K562 (cell line): ENCODE measurements around the gene FITM1. TPM values are rescaled to one million over a fixed set of nuclear protein-coding genes. Genes with fewer than 3 reads are reported as not detected.

Source experiments
- ATAC-seq: fragments of 200-7000 bp; cut with Tn5 transposase; 3 replicates; pipeline ENCODE4 v1.9.1; 2020; ENCODE audit warnings: moderate library complexity
- BruUV-seq: library from RNA; stranded (reverse); fragments of 400-500 nt; replicated peaks from 2 replicates; lab custom pipeline; 2021; lab: Mats Ljungman, UMichigan
- CTCF ChIA-PET: fragments of 300-600 bp; formaldehyde crosslinking; extraction: SDS; loops from one replicate; lab custom pipeline; 2021; ENCODE audit warnings: low intra/inter-chr PET ratio; lab: Yijun Ruan, JAX
- POLR2A ChIA-PET: fragments of 300-600, 350-650 bp; sonication (Branson Sonifier 250); formaldehyde crosslinking; extraction: SDS; loops from one replicate; lab custom pipeline; 2021; ENCODE audit warnings: antibody characterized with exemption, inconsistent platforms; lab: Yijun Ruan, JAX
- DNase-seq, 4 experiments: peaks; one replicate each; pipeline versions ENCODE4 v3.0.0 to v3.0.0-alpha.2; 2011 to 2018; ENCODE audit warnings: low spot score in 3 of 4, mixed read lengths in 3 of 4; ENCODE audit errors: extremely low read depth in 1 of 4
- FAIRE-seq: peaks from 2 replicates; lab custom pipeline; 2011; peaks lifted over from hg19 to GRCh38; lab: Jason Lieb, UNC
- H2AFZ ChIP-seq: 2 replicates; pipeline ENCODE4 v1.6.0; 2011; ENCODE audit warnings: low read depth, low read length, control low read depth, inconsistent platforms
- H3K27ac ChIP-seq: fragments of 200-600 bp; 3 replicates; pipeline ENCODE4 v1.8.0; 2011; ENCODE audit warnings: low read depth, mild to moderate bottlenecking, control low read depth, inconsistent platforms, low read length, moderate library complexity, mixed read lengths; ENCODE audit errors: extremely low read depth
- H3K27me3 ChIP-seq, 2 experiments: fragments of 300-600 bp in 1 of 2; 2 replicates in 1 of 2; 3 replicates in 1 of 2; pipeline versions ENCODE4 v1.6.0 to v1.8.0; 2011; ENCODE audit warnings: inconsistent platforms in 2 of 2, low read length in 2 of 2, mild to moderate bottlenecking in 1 of 2, mixed read lengths in 1 of 2, moderate library complexity in 1 of 2; ENCODE audit not compliant: control insufficient read depth in 2 of 2, insufficient read depth in 2 of 2
- H3K36me3 ChIP-seq: fragments of 300-600 bp; 3 replicates; pipeline ENCODE4 v1.8.0; 2011; ENCODE audit warnings: mild to moderate bottlenecking, low read length, inconsistent platforms; ENCODE audit not compliant: control insufficient read depth, insufficient read depth
- H3K4me1 ChIP-seq, 2 experiments: fragments of 200-600 bp in 1 of 2; replicated peaks in 1 of 2; 2 replicates in 1 of 2; 3 replicates in 1 of 2; pipeline versions ENCODE4 v1.5.1 to v1.8.0; 2011; ENCODE audit warnings: inconsistent platforms in 2 of 2, low read length in 2 of 2, mild to moderate bottlenecking in 1 of 2, mixed read lengths in 1 of 2, moderate library complexity in 1 of 2; ENCODE audit not compliant: control insufficient read depth in 2 of 2, insufficient read depth in 2 of 2
- H3K4me2 ChIP-seq: 2 replicates; pipeline ENCODE4 v1.6.1; 2011; ENCODE audit warnings: low read length, control low read depth, inconsistent platforms, mixed read lengths; ENCODE audit not compliant: insufficient read depth
- H3K4me3 ChIP-seq: fragments of 200-600 bp; sonication (generic), shearing (Covaris generic); 2 replicates; pipeline ENCODE4 v1.5.1; 2016; ENCODE audit warnings: control low read depth, inconsistent platforms
- H3K79me2 ChIP-seq: fragments of 200-600 bp; 3 replicates; pipeline ENCODE4 v1.8.0; 2011; ENCODE audit warnings: low read length, inconsistent platforms; ENCODE audit not compliant: control insufficient read depth, insufficient read depth
- H3K9ac ChIP-seq, 2 experiments: 2 replicates each; pipeline versions ENCODE4 v1.6.0 to v1.6.1; 2011; ENCODE audit warnings: low read depth in 2 of 2, low read length in 2 of 2, control low read depth in 1 of 2, inconsistent platforms in 1 of 2, mild to moderate bottlenecking in 1 of 2, mixed read lengths in 1 of 2; ENCODE audit not compliant: insufficient read depth in 1 of 2
- H3K9me1 ChIP-seq: one replicate; pipeline ENCODE4 v1.6.0; 2011; ENCODE audit warnings: inconsistent platforms, mild to moderate bottlenecking, low read length, moderate library complexity; ENCODE audit not compliant: control insufficient read depth, insufficient read depth
- H3K9me3 ChIP-seq: replicated peaks from 2 replicates; pipeline ENCODE4 v1.5.1; 2011; ENCODE audit warnings: low read depth, low read length, inconsistent platforms; ENCODE audit not compliant: control insufficient read depth, insufficient read depth
- H4K20me1 ChIP-seq: replicated peaks from 2 replicates; pipeline ENCODE4 v1.6.1; 2011; ENCODE audit warnings: low read length, inconsistent platforms, mixed read lengths; ENCODE audit not compliant: control insufficient read depth, insufficient read depth
- BHLHE40 ChIP-seq: IDR thresholded peaks from 2 replicates; pipeline ENCODE4 v1.6.1; 2011; ENCODE audit warnings: low read length, improper control_type of control experiment
- CTBP1 ChIP-seq: fragments of 450-650 bp; IDR thresholded peaks from 2 replicates; pipeline ENCODE4 v1.6.1; 2016; ENCODE audit warnings: borderline replicate concordance
- DPF2 ChIP-seq: fragments of 450-650 bp; IDR thresholded peaks from 2 replicates; pipeline ENCODE4 v1.6.1; 2016
- JUN ChIP-seq, 2 experiments: sonication (generic) in 1 of 2; formaldehyde crosslinking in 1 of 2; IDR thresholded peaks; 2 replicates each; pipeline versions ENCODE4 v1.6.1 to v1.8.0; 2012 to 2022; ENCODE audit warnings: borderline replicate concordance in 2 of 2, mild to moderate bottlenecking in 2 of 2, improper control_type of control experiment in 1 of 2, low read depth in 1 of 2, low read length in 1 of 2, missing genetic modification reagents in 1 of 2
- KLF13 ChIP-seq: fragments of 450-650 bp; IDR thresholded peaks from 2 replicates; pipeline ENCODE4 v1.6.1; 2016; ENCODE audit warnings: missing genetic modification characterization, low read depth, mild to moderate bottlenecking, missing compliant biosample characterization, moderate library complexity, borderline replicate concordance
- KLF6 ChIP-seq: fragments of 250-450 bp; sonication (Bioruptor Pico); IDR thresholded peaks from 2 replicates; pipeline ENCODE4 v1.4.0; 2020; ENCODE audit warnings: mild to moderate bottlenecking, moderate library complexity, borderline replicate concordance
- NUFIP1 ChIP-seq: fragments of 450-650 bp; IDR thresholded peaks from 2 replicates; pipeline ENCODE4 v1.6.1; 2018; ENCODE audit not compliant: partially characterized antibody
- SMAD2 ChIP-seq: fragments of 150-350 bp; IDR thresholded peaks from 2 replicates; pipeline ENCODE4 v1.6.1; 2014; ENCODE audit warnings: low read depth, mild to moderate bottlenecking, low read length
- SMARCA5 ChIP-seq: fragments of 450-650 bp; IDR thresholded peaks from 2 replicates; pipeline ENCODE4 v1.6.1; 2016
- TAL1 ChIP-seq: fragments of 450-650 bp; IDR thresholded peaks from 2 replicates; pipeline ENCODE4 v1.6.1; 2016; ENCODE audit warnings: mild to moderate bottlenecking
- TCF7L2 ChIP-seq: fragments of 150-350 bp; IDR thresholded peaks from 2 replicates; pipeline ENCODE4 v1.6.1; 2016; ENCODE audit warnings: low read depth, mild to moderate bottlenecking, low read length, moderate library complexity
- TEAD4 ChIP-seq, 2 experiments: sonication (generic) in 1 of 2; formaldehyde crosslinking in 1 of 2; IDR thresholded peaks; 2 replicates each; pipeline versions ENCODE4 v1.6.1 to v1.8.0; 2012 to 2022; ENCODE audit warnings: borderline replicate concordance in 1 of 2, inconsistent platforms in 1 of 2, low read length in 1 of 2, mild to moderate bottlenecking in 1 of 2, missing genetic modification reagents in 1 of 2
- TRIM28 ChIP-seq: fragments of 450-650 bp; IDR thresholded peaks from 2 replicates; pipeline ENCODE4 v1.6.1; 2017
- ZFX ChIP-seq: sonication (generic); formaldehyde crosslinking; IDR thresholded peaks from 2 replicates; pipeline ENCODE4 v1.8.0; 2022; ENCODE audit warnings: mild to moderate bottlenecking, missing genetic modification reagents, moderate library complexity
- ZNF444 ChIP-seq: fragments of 250-450 bp; sonication (Bioruptor Pico); IDR thresholded peaks from 2 replicates; pipeline ENCODE4 v1.4.0; 2020; ENCODE audit warnings: mild to moderate bottlenecking, moderate library complexity
- ZNF766 ChIP-seq: fragments of 200-800 bp; sonication (Bioruptor generic); conservative IDR thresholded peaks from 2 replicates; pipeline ENCODE4 v1.6.1; 2016; ENCODE audit warnings: missing genetic modification characterization, missing compliant biosample characterization
- WGBS: fragments of 100-300 bp; shearing (Covaris generic); methylation state at CpG from one replicate; pipeline ENCODE4 v1.1.6; 2016; ENCODE audit warnings: low coverage, mixed read lengths; ENCODE audit not compliant: insufficient coverage; ENCODE audit errors: missing lambda C conversion rate; 5-methylcytosine and 5-hydroxymethylcytosine counted together
- in situ Hi-C: fragments of 300-500 bp; cut with MboI; formaldehyde crosslinking; loops from 4 replicates; pipeline ENCODE4 v1.15.0; 2018; ENCODE audit warnings: inconsistent platforms, mixed read lengths
- intact Hi-C: fragments of 100-400 bp; cut with micrococcal nuclease; formaldehyde crosslinking; loops from 2 replicates; pipeline ENCODE4 v1.14.2; 2022
- polyA plus RNA-seq, 8 experiments: library from polyadenylated mRNA; depleted of rRNA in 4 of 8; stranded (reverse) in 5 of 8; unstranded in 3 of 8; fragments of >200 nt; fragmentation: Nextera tagmentation in 2 of 8; fragmentation: Illumina TruSeq in 1 of 8; extraction: Ambion mirVana in 2 of 8; extraction: Trizol in 1 of 8; gene quantifications; 2 replicates each; pipeline versions ENCODE4 v1.2.1 to v1.2.3, GENCODE V29; 2011 to 2014; ENCODE audit warnings: inconsistent platforms in 1 of 8, missing spikeins in 1 of 8
- total RNA-seq, 7 experiments: library from RNA; depleted of rRNA in 6 of 7; stranded (reverse); fragments of >200 nt in 6 of 7; fragmentation: Illumina TruSeq in 2 of 7; extraction: Trizol in 2 of 7; gene quantifications; 2 replicates each; pipeline versions ENCODE4 v1.2.1 to v1.2.3, GENCODE V29; 2011 to 2021; ENCODE audit warnings: low replicate concordance in 1 of 7

Gene FITM1
- total and polyA plus RNA-seq, 9 of the 15 experiments (the other 6 are each of a cell fraction or from before 2014, with no cell fraction given): 0.09 to 0.20 TPM; not detected in 7

GRCh38 chr14:24115422-24116127 lies 14.9 kb upstream of the FITM1 start (continued):
- TF ChIP-seq TAL1 (no peak), CTBP1 (no peak), TEAD4 (IDR thresholded peaks at IDR 0.05; ENCODE audit: low read length) (no peak), TEAD4 (CRISPR knock-in tag; IDR thresholded peaks at IDR 0.05; ENCODE audit: borderline replicate concordance) (no peak), JUN (IDR thresholded peaks at IDR 0.05; ENCODE audit: borderline replicate concordance, low read depth, low read length) (no peak), JUN (CRISPR knock-in tag; IDR thresholded peaks at IDR 0.05; ENCODE audit: borderline replicate concordance) (no peak)

GRCh38 chr14:24116128-24116814 lies 14.2 kb upstream of the FITM1 start:
- BruUV-seq: no TSS peak
- ChIA-PET POLR2A (interaction anchor here (0.7 to 5.0 kb wide), 4 partner anchors 10 to 25 kb away, joined by 3 to 38 read pairs (median 9); partner anchors contain the start of genes EMC9 and PSME1), CTCF (no interaction called here)
- no peaks in the 10 kb centered on the region for H3K9me1 ChIP-seq
- H3K4me1 ChIP-seq: peaks cover 10% of the 10 kb centered on the region in 2 experiments; a peak in 4 of 5 replicates
- DNase-seq (no peak), FAIRE-seq (peak; percentile 65), ATAC-seq (no peak)
- H3K4me2 ChIP-seq: peak overlapping the region; percentile 94
- TF ChIP-seq SMARCA5 (no peak), DPF2 (no peak), TCF7L2 (no peak), ZNF444 (CRISPR knock-in tag) (no peak), ZFX (no peak), BHLHE40 (no peak), ZNF766 (no peak), SMAD2 (no peak), KLF6 (CRISPR knock-in tag) (no peak), NUFIP1 (no peak), KLF13 (no peak), TRIM28 (no peak)
- H2AFZ ChIP-seq: no peak overlapping the region
- no peaks in the 10 kb centered on the region for H3K9me3 ChIP-seq
- in situ Hi-C loops (no loop called here), intact Hi-C loops (no loop called here)
- no peak overlapping the region for H3K27ac ChIP-seq
- WGBS: 66% methylated on average over 6 of the region's 6 CpGs
- peak overlapping the region; percentile 48 to 89; a peak in 2 of 4 replicates for H3K9ac ChIP-seq
- peak overlapping the region; percentile 51; the same call in 1 of the 2 replicates for H3K4me3 ChIP-seq
- no peaks in the 10 kb centered on the region for H3K27me3 ChIP-seq
- peaks cover 18% of the 10 kb centered on the region for H3K79me2 ChIP-seq
- no peaks in the 10 kb centered on the region for H4K20me1 ChIP-seq
- H3K36me3 ChIP-seq: peaks cover 46% of the 10 kb centered on the region; the same call in 2 of the 3 replicates
